ENCODE data around the gene MORN3.
"Not testable (repeated sequence)": the region's sequence is repeated elsewhere in the genome, so short reads cannot be mapped to it uniquely, and the experiment has no call there.

Gene MORN3

DNA sequence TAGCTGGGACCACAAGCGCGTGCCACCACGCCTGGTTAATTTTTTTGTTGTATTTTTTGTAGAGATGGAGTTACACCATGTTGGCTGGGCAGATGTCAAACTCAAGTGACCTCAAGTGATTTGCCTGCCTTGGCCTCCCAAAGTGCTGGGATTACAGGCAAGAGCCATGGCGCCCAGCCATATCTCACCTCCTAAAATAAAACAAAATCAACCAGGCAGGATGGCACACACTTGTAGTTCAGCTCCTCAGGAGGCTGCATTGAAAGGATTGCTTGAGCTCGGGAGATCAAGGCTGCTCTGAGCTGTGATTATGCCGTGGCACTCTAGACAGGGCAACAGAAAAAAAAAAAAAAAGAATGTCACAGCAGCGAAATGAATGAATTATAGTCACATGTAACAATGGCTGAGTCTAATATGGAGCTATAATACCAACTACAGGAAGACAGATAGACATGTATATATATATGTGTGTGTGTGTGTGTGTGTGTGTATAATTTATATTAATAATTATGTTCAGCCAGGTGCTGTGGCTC lies 23.8 kb upstream of the MORN3 start:
- Histone ChIP-seq H3K27me3 (ENCODE audit: control insufficient read depth in 1 of 2, insufficient read depth in 2 of 2, low read length in 2 of 2) (no peaks in the 10 kb centered on the region), H3K27ac (ENCODE audit: low read depth, low read length) (no peak overlapping the region), H3K9ac (ENCODE audit: low read depth in 1 of 2, low read length in 2 of 2) (no peak overlapping the region), H3K4me3 (ENCODE audit: low read depth in 1 of 2, low read length in 2 of 2) (no peak overlapping the region), H3K36me3 (ENCODE audit: control insufficient read depth in 1 of 2, insufficient read depth in 2 of 2, low read length in 2 of 2) (no peaks in the 10 kb centered on the region), H3K4me1 (ENCODE audit: control insufficient read depth in 1 of 2, insufficient read depth in 2 of 2, low read length in 2 of 2) (no peaks in the 10 kb centered on the region), H3K9me3 (ENCODE audit: control insufficient read depth in 1 of 2, low read length in 2 of 2) (no peaks in the 10 kb centered on the region)

DNA sequence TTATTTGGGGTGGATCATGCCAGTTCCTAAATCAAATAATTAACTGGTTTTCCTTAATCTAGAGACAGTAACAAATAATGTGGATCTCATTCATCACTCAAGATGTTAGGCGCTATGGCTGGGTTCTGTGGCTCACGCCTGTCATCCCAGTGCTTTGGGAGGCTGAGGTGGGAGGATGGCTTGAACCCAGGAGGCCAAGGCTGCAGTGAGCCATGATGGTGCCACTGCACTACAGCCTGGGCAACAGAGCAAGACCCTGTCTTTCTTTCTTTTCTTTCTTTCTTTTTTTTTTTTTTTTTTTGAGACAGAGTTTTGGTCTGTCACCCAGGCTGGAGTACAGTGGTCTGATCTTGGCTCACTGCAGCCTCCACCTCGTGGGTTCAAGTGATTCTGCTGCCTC lies 23.3 kb upstream of the MORN3 start:
- H3K27ac ChIP-seq (ENCODE audit: low read depth, low read length); H3K4me3 ChIP-seq (ENCODE audit: low read depth in 1 of 2, low read length in 2 of 2); H3K9ac ChIP-seq (ENCODE audit: low read depth in 1 of 2, low read length in 2 of 2); H3K4me1 ChIP-seq (ENCODE audit: control insufficient read depth in 1 of 2, insufficient read depth in 2 of 2, low read length in 2 of 2); H3K27me3 ChIP-seq (ENCODE audit: control insufficient read depth in 1 of 2, insufficient read depth in 2 of 2, low read length in 2 of 2); H3K36me3 ChIP-seq (ENCODE audit: control insufficient read depth in 1 of 2, insufficient read depth in 2 of 2, low read length in 2 of 2); H3K9me3 ChIP-seq (ENCODE audit: control insufficient read depth in 1 of 2, low read length in 2 of 2): not testable (repeated sequence)

DNA sequence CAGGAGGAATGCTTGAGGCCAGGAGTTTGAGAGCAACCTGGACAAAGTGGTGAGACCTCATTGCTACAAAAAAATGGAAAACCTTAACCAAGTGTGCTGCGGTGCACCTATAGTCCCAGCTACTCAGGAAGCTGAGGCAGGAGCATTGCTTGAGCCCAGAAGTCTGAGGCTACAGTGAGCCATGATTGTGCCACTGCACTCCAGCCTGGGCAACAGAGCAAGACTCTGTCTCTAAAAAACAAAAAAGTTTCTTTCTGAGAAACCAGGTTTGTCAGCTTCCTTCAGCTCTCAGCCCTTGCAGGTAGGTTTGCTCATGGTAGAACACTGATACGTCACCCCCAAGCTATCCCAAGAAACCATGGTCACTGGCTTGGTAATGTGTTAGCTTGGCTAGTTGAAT lies 20.0 kb upstream of the MORN3 start:
- Histone ChIP-seq H3K27ac (ENCODE audit: low read depth, low read length) (no peak overlapping the region), H3K36me3 (ENCODE audit: control insufficient read depth in 1 of 2, insufficient read depth in 2 of 2, low read length in 2 of 2) (no peaks in the 10 kb centered on the region), H3K4me1 (ENCODE audit: control insufficient read depth in 1 of 2, insufficient read depth in 2 of 2, low read length in 2 of 2) (no peaks in the 10 kb centered on the region), H3K9ac (ENCODE audit: low read depth in 1 of 2, low read length in 2 of 2) (no peak overlapping the region), H3K4me3 (ENCODE audit: low read depth in 1 of 2, low read length in 2 of 2) (no peak overlapping the region), H3K9me3 (ENCODE audit: control insufficient read depth in 1 of 2, low read length in 2 of 2) (no peaks in the 10 kb centered on the region), H3K27me3 (ENCODE audit: control insufficient read depth in 1 of 2, insufficient read depth in 2 of 2, low read length in 2 of 2) (no peaks in the 10 kb centered on the region)

DNA sequence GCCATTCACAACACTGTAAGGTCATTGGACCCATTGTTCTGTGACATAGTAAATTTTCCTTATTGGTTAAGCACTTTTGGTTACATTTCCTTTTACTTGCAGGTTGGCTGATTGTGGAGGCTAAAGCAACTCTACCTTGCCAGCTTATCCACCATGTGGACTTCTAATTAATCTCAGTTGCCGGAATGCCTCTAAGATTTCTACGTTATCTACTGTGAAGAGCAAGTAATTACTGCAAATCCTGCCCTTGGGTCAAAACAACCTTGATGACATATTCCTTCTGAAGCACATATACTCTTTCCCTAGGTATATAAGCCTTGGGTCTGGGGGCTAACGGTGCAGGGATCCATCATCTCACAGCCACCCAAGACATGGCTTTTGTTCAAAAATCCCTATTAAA lies 19.5 kb upstream of the MORN3 start:
- no peak overlapping the region for H3K27ac ChIP-seq (ENCODE audit: low read depth, low read length)
- no peak overlapping the region for H3K4me3 ChIP-seq (ENCODE audit: low read depth in 1 of 2, low read length in 2 of 2)
- H3K4me1 ChIP-seq (ENCODE audit: control insufficient read depth in 1 of 2, insufficient read depth in 2 of 2, low read length in 2 of 2): no peaks in the 10 kb centered on the region
- no peaks in the 10 kb centered on the region for H3K9me3 ChIP-seq (ENCODE audit: control insufficient read depth in 1 of 2, low read length in 2 of 2)
- H3K27me3 ChIP-seq (ENCODE audit: control insufficient read depth in 1 of 2, insufficient read depth in 2 of 2, low read length in 2 of 2): no peaks in the 10 kb centered on the region
- no peaks in the 10 kb centered on the region for H3K36me3 ChIP-seq (ENCODE audit: control insufficient read depth in 1 of 2, insufficient read depth in 2 of 2, low read length in 2 of 2)
- no peak overlapping the region for H3K9ac ChIP-seq (ENCODE audit: low read depth in 1 of 2, low read length in 2 of 2)

DNA sequence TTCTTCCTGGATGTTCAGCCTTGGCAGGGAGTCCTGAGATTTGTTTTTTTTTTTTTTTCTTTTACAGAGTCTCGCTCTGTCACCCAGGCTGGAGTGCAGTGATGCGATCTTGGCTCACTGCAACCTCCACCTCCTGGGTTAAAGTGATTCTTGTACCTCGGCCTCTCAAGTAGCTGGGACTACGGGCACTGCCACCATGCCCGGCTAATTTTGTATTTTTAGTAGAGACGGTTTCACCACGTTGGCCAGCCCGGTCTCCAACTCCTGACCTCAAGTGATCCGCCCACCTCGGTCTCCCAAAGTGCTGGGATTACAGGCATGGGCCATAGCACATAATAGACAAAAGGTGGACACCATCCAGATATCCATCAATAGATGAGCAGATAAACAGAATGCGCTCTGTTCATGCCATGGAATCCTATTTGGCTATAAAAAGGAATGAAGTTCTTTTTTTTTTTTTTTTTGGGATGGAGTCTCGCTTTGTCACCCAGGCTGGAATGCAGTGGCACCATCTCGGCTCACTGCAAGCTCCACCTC lies 10.3 kb upstream of the MORN3 start:
- not testable (repeated sequence) for H3K9ac ChIP-seq (ENCODE audit: low read depth in 1 of 2, low read length in 2 of 2); H3K36me3 ChIP-seq (ENCODE audit: control insufficient read depth in 1 of 2, insufficient read depth in 2 of 2, low read length in 2 of 2); H3K4me3 ChIP-seq (ENCODE audit: low read depth in 1 of 2, low read length in 2 of 2); H3K27ac ChIP-seq (ENCODE audit: low read depth, low read length); H3K27me3 ChIP-seq (ENCODE audit: control insufficient read depth in 1 of 2, insufficient read depth in 2 of 2, low read length in 2 of 2); H3K4me1 ChIP-seq (ENCODE audit: control insufficient read depth in 1 of 2, insufficient read depth in 2 of 2, low read length in 2 of 2); H3K9me3 ChIP-seq (ENCODE audit: control insufficient read depth in 1 of 2, low read length in 2 of 2)

DNA sequence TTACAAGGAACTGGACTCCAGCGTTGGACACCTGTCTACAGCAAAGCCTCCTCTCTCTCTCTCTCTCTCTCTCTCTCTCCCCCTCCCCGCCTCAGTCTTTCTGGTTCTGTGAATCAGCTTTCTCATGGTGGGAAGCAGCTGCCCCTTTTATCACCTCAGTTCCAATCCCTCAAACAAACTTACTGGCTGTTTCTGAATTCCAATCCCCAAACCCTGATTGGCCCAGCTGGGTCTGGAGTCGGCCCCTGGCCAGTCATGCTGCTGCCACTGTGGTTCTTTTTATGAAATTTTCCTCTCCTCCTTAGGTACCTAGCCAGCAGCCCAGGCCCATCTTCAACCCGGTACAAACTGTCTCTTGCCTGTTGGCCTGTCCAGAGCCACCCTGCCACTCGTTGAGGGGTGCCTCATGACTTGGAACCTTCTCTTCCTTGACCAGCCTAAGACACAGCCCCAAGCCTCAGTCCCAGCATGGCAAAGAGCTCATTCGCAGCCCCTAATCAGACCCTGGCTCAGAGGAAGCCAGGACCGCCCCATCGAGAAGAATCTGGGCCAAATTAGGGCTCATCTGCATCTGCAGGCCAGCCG lies 9.4 kb upstream of the MORN3 start:
- no peaks in the 10 kb centered on the region for H3K9me3 ChIP-seq (ENCODE audit: control insufficient read depth in 1 of 2, low read length in 2 of 2)
- H3K4me1 ChIP-seq (ENCODE audit: control insufficient read depth in 1 of 2, insufficient read depth in 2 of 2, low read length in 2 of 2): no peaks in the 10 kb centered on the region
- no peaks in the 10 kb centered on the region for H3K36me3 ChIP-seq (ENCODE audit: control insufficient read depth in 1 of 2, insufficient read depth in 2 of 2, low read length in 2 of 2)

DNA sequence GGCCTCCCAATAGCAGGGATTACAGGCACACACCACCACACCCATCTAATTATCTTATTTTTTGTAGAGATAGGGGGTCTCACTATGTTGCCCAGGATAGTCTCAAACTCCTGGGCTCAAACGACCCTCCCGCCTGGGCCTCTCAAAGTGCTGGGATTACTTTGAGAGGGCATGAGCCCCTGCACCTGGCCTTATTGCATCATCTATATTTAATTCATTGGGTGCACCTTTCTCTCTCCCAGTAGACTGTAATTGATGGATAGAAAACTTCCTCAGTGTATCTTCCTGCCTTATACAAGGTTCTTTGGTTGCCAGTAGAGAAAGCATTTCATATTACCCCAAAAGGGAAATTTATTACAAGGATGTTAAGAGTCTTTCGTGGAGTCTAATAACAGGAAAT lies 8.9 kb upstream of the MORN3 start:
- no peak overlapping the region for H3K4me3 ChIP-seq (ENCODE audit: low read depth in 1 of 2, low read length in 2 of 2)
- peaks cover 0 to under 1% of the 10 kb centered on the region in 2 donors for H3K4me1 ChIP-seq (ENCODE audit: control insufficient read depth in 1 of 2, insufficient read depth in 2 of 2, low read length in 2 of 2)
- H3K27ac ChIP-seq (ENCODE audit: low read depth, low read length): no peak overlapping the region
- no peaks in the 10 kb centered on the region for H3K9me3 ChIP-seq (ENCODE audit: control insufficient read depth in 1 of 2, low read length in 2 of 2)
- no peaks in the 10 kb centered on the region for H3K36me3 ChIP-seq (ENCODE audit: control insufficient read depth in 1 of 2, insufficient read depth in 2 of 2, low read length in 2 of 2)
- H3K27me3 ChIP-seq (ENCODE audit: control insufficient read depth in 1 of 2, insufficient read depth in 2 of 2, low read length in 2 of 2): no peaks in the 10 kb centered on the region
- H3K9ac ChIP-seq (ENCODE audit: low read depth in 1 of 2, low read length in 2 of 2): no peak overlapping the region

More for the DNA sequence above, 9.4 kb upstream of the MORN3 start:
- no peak overlapping the region for H3K9ac ChIP-seq (ENCODE audit: low read depth in 1 of 2, low read length in 2 of 2)
- H3K27me3 ChIP-seq (ENCODE audit: control insufficient read depth in 1 of 2, insufficient read depth in 2 of 2, low read length in 2 of 2): no peaks in the 10 kb centered on the region
- H3K4me3 ChIP-seq (ENCODE audit: low read depth in 1 of 2, low read length in 2 of 2): no peak overlapping the region
- no peak overlapping the region for H3K27ac ChIP-seq (ENCODE audit: low read depth, low read length)

DNA sequence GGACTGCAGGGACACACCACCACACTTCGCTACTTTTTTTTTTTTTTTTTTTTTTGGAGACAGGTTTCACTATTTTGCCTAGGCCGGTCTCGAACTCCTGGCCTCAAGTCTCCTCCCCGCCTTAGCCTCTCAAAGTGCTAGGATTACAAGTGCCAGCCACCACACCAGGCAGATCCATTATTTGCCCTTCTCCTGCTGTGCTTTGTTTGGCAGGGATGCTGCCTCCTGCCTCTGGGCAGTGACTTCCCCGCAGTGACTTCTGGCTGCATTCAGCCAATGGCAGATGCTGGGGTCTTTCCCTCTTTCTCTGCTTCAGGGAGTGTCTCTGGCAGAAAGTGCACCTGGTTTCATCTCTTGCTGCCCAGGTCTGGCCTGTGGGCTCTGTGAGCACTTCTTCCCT lies 6.7 kb upstream of the MORN3 start:
- Histone ChIP-seq H3K9ac (ENCODE audit: low read depth in 1 of 2, low read length in 2 of 2) (no peak overlapping the region), H3K4me3 (ENCODE audit: low read depth in 1 of 2, low read length in 2 of 2) (no peak overlapping the region), H3K27me3 (ENCODE audit: control insufficient read depth in 1 of 2, insufficient read depth in 2 of 2, low read length in 2 of 2) (no peaks in the 10 kb centered on the region), H3K9me3 (ENCODE audit: control insufficient read depth in 1 of 2, low read length in 2 of 2) (no peaks in the 10 kb centered on the region), H3K27ac (ENCODE audit: low read depth, low read length) (no peak overlapping the region), H3K36me3 (ENCODE audit: control insufficient read depth in 1 of 2, insufficient read depth in 2 of 2, low read length in 2 of 2) (no peaks in the 10 kb centered on the region), H3K4me1 (ENCODE audit: control insufficient read depth in 1 of 2, insufficient read depth in 2 of 2, low read length in 2 of 2) (peaks cover 0 to 15% of the 10 kb centered on the region in 2 donors)

DNA sequence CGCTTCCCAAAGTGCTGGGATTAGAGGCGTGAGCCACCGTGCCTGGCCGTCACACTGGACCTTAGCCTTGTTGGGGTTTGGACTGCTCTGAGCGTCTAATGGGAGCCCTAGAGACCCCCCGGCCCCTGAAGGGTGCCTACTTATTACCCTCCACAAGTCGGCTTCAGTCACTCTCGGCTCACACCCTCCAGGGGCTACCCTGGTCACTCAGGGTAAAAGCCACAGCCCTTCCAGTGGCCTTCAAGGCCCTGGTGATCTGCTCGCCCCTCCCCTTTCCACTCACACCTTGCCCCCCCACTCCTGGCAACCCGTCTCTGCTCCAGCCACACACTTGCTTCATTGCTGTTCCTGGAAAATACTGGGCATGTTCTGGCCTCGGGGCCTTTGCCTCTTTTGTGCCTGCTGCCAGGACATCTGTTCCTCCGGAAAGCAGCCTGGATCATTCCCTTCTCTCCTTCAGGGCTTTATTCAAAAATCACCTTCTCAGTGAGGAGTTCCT lies 3.6 kb upstream of the MORN3 start:
- Histone ChIP-seq H3K27ac (ENCODE audit: low read depth, low read length) (peak overlapping the region; percentile 2), H3K36me3 (ENCODE audit: control insufficient read depth in 1 of 2, insufficient read depth in 2 of 2, low read length in 2 of 2) (no peaks in the 10 kb centered on the region), H3K4me3 (ENCODE audit: low read depth in 1 of 2, low read length in 2 of 2) (peak overlapping the region; percentile 62 to 73), H3K9me3 (ENCODE audit: control insufficient read depth in 1 of 2, low read length in 2 of 2) (no peaks in the 10 kb centered on the region), H3K4me1 (ENCODE audit: control insufficient read depth in 1 of 2, insufficient read depth in 2 of 2, low read length in 2 of 2) (peaks cover 0 to 15% of the 10 kb centered on the region in 2 donors), H3K9ac (ENCODE audit: low read depth in 1 of 2, low read length in 2 of 2) (peak overlapping the region; percentile 50 to 51), H3K27me3 (ENCODE audit: control insufficient read depth in 1 of 2, insufficient read depth in 2 of 2, low read length in 2 of 2) (no peaks in the 10 kb centered on the region)

DNA sequence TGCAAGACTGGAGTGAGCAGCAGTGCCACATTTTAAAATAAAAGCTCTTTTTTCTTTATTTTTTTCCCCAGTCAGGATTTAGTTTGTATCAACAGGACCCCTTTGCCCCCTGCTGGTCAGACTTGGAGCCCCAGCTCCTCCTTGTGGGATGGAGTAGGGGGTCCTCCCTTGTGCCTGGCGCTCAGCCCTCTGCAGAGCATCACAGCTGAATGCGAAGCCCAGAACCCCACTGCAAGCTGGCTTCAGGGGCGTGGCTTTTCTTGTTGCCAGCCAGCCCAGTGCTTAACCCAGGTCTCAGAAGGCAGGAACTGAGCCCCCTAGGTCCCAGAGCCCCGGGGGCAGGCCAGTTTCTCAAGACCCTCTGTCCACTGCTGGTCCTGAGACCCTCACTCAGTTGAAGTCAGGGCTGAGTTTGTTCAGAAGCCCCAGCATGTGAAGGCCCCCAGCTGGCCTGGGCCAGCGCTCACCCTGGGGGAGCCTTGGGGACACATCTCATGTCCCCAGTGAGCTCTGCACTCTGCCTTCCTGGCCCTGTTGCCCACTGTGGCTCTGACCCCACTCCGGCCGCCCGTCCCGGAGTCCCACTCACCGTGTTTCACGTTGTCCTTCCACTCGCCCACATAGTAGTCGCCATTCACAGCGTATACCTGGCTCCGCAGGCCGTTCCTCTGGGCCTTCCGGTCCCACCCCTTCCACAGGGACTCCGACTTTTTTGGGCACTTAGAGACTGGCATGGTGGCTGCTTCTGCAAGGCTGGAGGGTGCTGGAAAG lies 519 bp downstream of the MORN3 start:
- H3K4me1 ChIP-seq (ENCODE audit: control insufficient read depth in 1 of 2, insufficient read depth in 2 of 2, low read length in 2 of 2): peaks cover 0 to 15% of the 10 kb centered on the region in 2 donors
- H3K9ac ChIP-seq (ENCODE audit: low read depth in 1 of 2, low read length in 2 of 2): no peak overlapping the region
- H3K4me3 ChIP-seq (ENCODE audit: low read depth in 1 of 2, low read length in 2 of 2): no peak overlapping the region
- no peaks in the 10 kb centered on the region for H3K36me3 ChIP-seq (ENCODE audit: control insufficient read depth in 1 of 2, insufficient read depth in 2 of 2, low read length in 2 of 2)
- no peak overlapping the region for H3K27ac ChIP-seq (ENCODE audit: low read depth, low read length)
- no peaks in the 10 kb centered on the region for H3K9me3 ChIP-seq (ENCODE audit: control insufficient read depth in 1 of 2, low read length in 2 of 2)
- no peaks in the 10 kb centered on the region for H3K27me3 ChIP-seq (ENCODE audit: control insufficient read depth in 1 of 2, insufficient read depth in 2 of 2, low read length in 2 of 2)
